ENCODE results near the gene TRH. TPM values are rescaled to one million over a fixed set of nuclear protein-coding genes. Genes with fewer than 3 reads are reported as not detected.

Gene TRH
- total RNA-seq = 0.18 and 0.86 TPM in 2 replicates

DNA sequence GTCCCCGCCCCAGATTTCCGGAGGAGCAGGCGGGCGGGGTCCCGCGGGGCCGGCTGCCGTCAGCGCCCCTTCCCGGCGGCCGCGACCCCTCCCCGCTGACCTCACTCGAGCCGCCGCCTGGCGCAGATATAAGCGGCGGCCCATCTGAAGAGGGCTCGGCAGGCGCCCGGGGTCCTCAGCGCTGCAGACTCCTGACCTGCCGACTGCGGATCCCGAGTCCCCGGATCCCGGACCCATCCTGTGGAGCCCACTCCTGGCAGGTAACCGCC, at the start of gene TRH:
Gene TRH, plus strand, starts transcription at position 157 of the 269 bp plus-strand sequence. CDS start 1,097 bp downstream, outside the sequence.

Other genes with a start within 250 kb of the TRH start
- 2.3 and 3.0 TPM in 2 replicates for gene TMCC1, start 81.0 kb upstream of the TRH start, total RNA-seq
- not detected in 2 replicates for gene ALG1L2, start 107.1 kb downstream of the TRH start, total RNA-seq

All from myometrial cell (primary cell).